Large intestine (tissue), 3 donors: ENCODE data around the gene JUND. TPM values are rescaled to one million over a fixed set of nuclear protein-coding genes. Genes with fewer than 3 reads are reported as not detected.
A peak's percentile ranks its signal among the peaks of the same experiment; 100 is the strongest.

ENCODE experiments used
- DNase-seq, 2 donors: peaks; one replicate each; pipeline versions ENCODE4 v3.0.0 to v3.0.0-alpha.2; 2013
- H3K27ac ChIP-seq: one replicate; pipeline ENCODE4 v1.5.1; 2013; ENCODE audit warnings: low read length
- H3K27me3 ChIP-seq: 2 replicates; pipeline ENCODE4 v1.6.1; 2013; ENCODE audit warnings: low read length; ENCODE audit not compliant: control insufficient read depth, insufficient read depth
- H3K36me3 ChIP-seq: 2 replicates; pipeline ENCODE4 v1.6.1; 2013; ENCODE audit warnings: low read length; ENCODE audit not compliant: control insufficient read depth, insufficient read depth
- H3K4me1 ChIP-seq: one replicate; pipeline ENCODE4 v1.6.1; 2013; ENCODE audit warnings: low read length; ENCODE audit not compliant: control insufficient read depth, insufficient read depth
- H3K4me3 ChIP-seq: one replicate; pipeline ENCODE4 v1.5.1; 2013; ENCODE audit warnings: low read length
- H3K9me3 ChIP-seq: one replicate; pipeline ENCODE4 v1.6.1; 2013; ENCODE audit warnings: mild to moderate bottlenecking, low read depth, low read length, moderate library complexity; ENCODE audit not compliant: control insufficient read depth
- WGBS: methylation state at CpG from one replicate; pipeline ENCODE4 v1.1.5; 2013; ENCODE audit warnings: low lambda C conversion rate; ENCODE audit not compliant: insufficient coverage; 5-methylcytosine and 5-hydroxymethylcytosine counted together
- polyA plus RNA-seq: library from polyadenylated mRNA; unstranded; fragments of 120-200 nt; gene quantifications from one replicate; pipeline ENCODE4 v1.2.1, GENCODE V29; 2013

JUND gene
- polyA plus RNA-seq, 1 donor = 163 TPM

DNA sequence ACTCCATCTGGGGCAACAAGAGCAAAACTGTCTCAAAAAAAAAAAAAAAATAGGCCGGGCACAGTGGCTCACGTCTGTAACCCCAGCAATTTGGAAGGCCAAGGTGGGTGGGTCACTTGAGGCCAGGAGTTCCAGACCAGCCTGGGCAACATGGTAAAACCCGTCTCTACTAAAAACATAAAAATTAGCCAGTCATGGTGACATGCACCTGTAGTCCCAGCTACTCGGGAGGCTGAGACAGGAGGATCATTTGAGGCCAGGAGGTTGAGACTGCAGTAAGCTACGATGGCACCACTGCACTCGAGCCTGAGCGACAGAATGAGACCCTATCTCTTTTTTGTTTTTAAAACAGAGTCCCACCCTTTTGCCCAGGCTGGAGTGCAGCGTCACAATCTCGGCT lies 11.1 kb downstream of the JUND start:
- Histone ChIP-seq H3K9me3 (peaks cover 5% of the 10 kb centered on the region), H3K36me3 (peaks cover 34% of the 10 kb centered on the region), H3K4me1 (peaks cover 18% of the 10 kb centered on the region), H3K27me3 (no peaks in the 10 kb centered on the region), H3K4me3 (no peak overlapping the region), H3K27ac (no peak overlapping the region)
- WGBS = no CpG with 5 or more reads among the region's 9 CpGs
- no peak for DNase-seq

DNA sequence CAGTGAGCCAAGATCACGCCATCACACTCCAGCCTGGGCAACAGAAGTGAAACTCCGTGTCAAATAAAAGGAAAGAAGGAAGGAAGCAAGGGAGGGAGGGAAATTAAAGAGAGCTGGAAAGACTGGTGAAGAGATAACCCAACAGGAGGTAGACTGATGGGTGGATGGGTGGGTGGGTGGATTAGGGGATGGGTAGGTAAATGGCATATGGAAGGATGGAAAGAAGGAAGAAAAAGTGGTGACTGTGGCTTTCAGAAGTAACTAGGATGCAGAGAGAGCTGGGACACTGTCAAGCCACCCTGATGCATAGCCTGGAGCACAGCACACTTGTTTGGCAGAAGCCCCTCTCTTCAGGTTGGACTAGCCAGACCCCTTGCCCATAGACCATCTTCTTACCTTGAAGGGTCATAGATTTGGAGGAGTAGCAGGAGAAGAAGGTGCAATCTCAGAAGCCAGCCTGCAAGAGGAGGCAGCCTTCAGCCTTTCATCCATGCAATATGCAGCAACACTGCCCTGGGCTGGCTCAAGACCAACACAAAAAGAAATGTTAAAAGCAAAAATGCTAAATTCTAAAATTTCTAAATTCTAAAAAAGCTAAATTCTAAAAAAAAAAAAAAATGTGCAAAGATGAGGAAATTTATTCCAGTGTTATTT lies 12.2 kb downstream of the JUND start:
- peaks cover 44% of the 10 kb centered on the region for H3K36me3 ChIP-seq
- peaks cover 8% of the 10 kb centered on the region for H3K4me1 ChIP-seq
- peaks cover 5% of the 10 kb centered on the region for H3K9me3 ChIP-seq
- 60% methylated on average over 1 of the region's 2 CpGs for WGBS
- no peak overlapping the region for H3K27ac ChIP-seq
- no peak overlapping the region for H3K4me3 ChIP-seq
- DNase-seq = no peak
- no peaks in the 10 kb centered on the region for H3K27me3 ChIP-seq

DNA sequence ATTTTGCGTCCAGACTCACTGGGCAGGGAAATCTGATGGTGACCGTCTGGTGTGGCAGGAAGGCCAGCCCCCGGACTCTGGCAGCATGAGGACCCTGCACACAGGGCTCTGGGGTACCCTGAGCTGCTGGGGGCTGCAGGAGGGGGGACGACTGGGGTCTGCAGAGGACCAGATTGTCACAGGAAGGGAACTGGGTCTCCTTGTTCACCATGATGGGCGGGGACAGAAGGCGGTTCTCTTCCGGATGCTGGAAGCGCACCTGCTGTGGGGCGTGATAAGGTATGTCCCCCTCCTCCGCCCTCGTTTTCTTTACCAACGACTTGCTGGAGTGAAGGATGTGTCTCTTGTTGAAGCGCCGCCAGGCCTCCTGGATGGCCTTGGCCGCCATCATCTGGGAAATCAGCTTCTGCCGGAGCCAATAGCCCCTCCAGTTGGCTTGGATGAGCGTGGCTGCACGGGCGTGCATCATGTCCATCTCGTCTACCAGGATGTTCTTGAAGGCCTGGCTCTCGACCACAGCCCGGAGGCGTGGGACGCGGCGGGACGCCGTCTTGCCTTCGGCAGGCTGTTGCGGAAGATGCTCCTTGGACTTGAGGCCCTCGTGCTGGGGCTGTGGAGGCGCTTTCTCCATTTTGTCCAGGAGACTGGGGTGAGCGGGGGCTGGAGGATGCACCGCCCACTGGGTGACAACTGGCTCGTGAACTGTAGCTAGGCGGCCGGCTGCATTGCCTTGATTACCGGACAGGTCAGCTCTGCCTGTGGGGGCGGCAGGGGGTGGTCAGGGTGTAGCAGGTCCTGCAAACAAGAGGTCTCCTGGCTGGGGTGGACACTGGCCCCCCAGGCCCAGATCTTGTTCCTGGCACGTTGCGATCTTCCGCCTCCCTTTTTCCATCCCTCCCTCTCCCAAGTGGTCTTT lies 14.4 kb downstream of the JUND start:
- Histone ChIP-seq H3K27ac (no peak overlapping the region), H3K4me1 (no peaks in the 10 kb centered on the region), H3K4me3 (no peak overlapping the region), H3K36me3 (peaks cover 43% of the 10 kb centered on the region), H3K27me3 (no peaks in the 10 kb centered on the region), H3K9me3 (no peaks in the 10 kb centered on the region)
- DNase-seq = no peak
- WGBS = no CpG with 5 or more reads among the region's 42 CpGs

DNA sequence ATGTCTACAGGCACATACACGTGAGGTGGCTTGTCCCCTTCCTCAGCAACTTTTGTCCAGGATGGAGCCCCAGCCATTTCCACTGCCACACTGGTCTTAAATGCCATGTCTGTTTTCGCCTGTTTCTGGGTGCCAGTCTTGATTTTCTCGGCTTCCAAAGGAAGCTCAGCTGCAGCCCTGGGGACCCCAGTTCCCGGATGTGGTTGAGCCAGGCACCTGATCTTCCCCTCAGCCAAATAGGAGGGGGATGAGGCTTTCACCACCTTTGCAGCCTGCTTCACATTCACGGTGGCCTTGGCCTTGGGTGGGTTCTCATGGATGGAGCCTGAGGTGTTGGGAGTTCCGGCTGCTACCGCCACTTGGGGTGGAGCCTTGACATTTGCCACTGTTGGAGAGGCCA lies 15.8 kb downstream of the JUND start:
- Histone ChIP-seq H3K36me3 (peaks cover 43% of the 10 kb centered on the region), H3K4me1 (no peaks in the 10 kb centered on the region), H3K27me3 (no peaks in the 10 kb centered on the region), H3K9me3 (no peaks in the 10 kb centered on the region), H3K4me3 (no peak overlapping the region), H3K27ac (no peak overlapping the region)
- WGBS = no CpG with 5 or more reads among the region's 7 CpGs
- no peak for DNase-seq

DNA sequence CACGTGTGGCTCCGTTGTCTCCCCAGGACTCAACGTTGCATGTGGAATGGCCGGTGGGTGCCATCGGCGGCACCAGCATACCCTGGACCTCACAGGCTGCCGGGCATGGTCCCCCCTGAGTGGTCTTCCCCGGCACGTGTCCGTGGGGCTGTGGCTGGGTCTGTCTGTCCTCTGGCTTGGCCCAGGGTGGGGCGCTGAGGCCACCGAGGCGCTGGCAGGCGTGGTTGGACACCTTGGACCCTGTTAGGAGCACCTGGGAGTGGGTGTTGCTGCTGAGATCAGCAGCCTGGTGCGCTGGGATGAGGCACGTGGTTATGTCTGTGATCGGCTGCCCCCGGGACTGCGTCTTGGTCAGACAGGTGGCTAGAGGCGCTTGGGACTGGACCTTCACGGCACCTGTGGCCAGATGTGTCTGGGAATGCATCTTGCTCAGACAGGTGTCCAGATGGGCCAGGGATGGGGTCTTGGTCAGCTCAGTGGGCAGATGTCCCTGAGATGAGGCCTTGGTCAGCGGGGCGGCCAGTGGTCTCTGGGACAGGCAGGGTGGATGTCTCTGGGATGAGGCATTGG lies 16.4 kb downstream of the JUND start:
- Histone ChIP-seq H3K9me3 (no peaks in the 10 kb centered on the region), H3K36me3 (peaks cover 43% of the 10 kb centered on the region), H3K4me3 (no peak overlapping the region), H3K4me1 (no peaks in the 10 kb centered on the region), H3K27me3 (no peaks in the 10 kb centered on the region), H3K27ac (no peak overlapping the region)
- no peak for DNase-seq
- no CpG with 5 or more reads among the region's 23 CpGs for WGBS

DNA sequence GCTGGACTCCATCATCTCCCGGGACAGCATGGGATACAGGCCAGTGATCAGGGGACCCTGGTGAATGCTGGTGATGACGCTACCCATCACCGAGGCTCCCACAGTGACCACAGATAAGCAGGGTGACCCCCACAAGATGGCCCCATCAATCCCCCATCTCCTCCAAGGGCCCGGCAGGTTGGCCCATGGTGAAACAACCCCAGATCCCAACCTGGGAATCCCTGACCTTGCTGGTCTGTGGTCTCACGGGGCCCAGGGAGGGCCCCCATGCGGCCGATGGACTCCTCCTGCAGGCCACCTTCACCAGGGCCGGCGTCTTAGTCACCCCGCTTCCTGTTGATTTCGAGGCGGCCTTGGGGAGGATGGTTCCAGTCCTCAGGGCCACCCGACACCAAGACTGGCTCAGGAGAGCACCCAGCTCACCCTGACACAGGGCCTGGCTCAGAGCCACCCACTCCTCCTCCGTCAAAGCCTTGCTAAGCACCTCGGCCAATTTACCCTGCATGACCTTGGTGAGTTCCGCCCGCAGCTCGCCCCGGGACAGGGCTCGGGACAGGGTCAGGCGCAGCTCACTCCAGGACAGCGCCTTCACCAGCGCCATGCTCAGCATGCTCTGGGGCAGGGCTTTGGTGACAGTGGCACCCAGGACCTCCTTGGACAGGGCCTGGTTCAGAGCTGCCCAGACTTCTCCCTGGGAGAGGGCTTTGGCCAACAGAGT lies 17.1 kb downstream of the JUND start:
- Histone ChIP-seq H3K36me3 (peaks cover 42% of the 10 kb centered on the region), H3K4me1 (no peaks in the 10 kb centered on the region), H3K27ac (no peak overlapping the region), H3K4me3 (no peak overlapping the region), H3K9me3 (no peaks in the 10 kb centered on the region), H3K27me3 (no peaks in the 10 kb centered on the region)
- DNase-seq = peak in 1 of 2 donors; percentile 1
- whole genome bisulfite sequencing = no CpG with 5 or more reads among the region's 23 CpGs

DNA sequence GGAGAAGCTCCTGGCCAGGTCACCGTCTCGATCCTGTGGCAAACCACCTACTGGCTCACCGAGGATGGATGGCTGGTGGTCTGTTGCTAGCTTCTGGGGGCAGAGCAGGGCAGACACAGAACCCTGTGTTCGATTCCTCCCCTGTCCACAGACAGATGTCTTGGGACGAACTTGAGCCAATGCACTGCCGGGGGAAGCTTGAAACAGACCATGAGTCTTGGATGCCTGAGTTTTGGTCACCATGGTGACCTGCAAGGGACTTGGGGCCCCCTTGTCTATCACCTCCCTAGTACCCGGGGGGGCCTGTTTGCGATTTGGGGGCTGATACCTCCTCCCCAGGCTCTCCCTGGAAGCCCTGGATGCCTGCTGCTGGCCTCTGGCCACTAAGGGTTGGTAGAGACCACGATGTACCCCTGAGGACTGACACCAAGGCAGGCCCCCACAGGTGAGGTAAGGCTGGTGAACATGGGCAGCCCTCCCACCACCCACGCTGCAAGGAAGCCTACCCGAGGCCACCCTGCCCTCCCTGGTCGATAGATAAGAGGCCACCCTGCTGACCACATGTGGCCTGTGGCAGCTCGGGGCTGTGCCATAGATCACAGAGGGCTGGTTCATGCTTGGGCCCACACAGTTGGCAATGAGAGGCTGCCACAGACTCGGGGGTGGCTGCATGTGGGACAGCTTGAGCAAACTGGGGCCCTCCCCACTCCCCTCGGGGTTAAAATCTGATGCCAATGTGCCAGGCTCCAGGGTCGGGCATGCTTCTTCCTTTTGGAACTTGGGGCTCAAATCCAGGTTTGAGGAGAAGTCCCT lies 17.9 kb downstream of the JUND start:
- Histone ChIP-seq H3K9me3 (no peaks in the 10 kb centered on the region), H3K27me3 (no peaks in the 10 kb centered on the region), H3K4me1 (no peaks in the 10 kb centered on the region), H3K36me3 (peaks cover 37% of the 10 kb centered on the region), H3K27ac (no peak overlapping the region), H3K4me3 (no peak overlapping the region)
- WGBS = no CpG with 5 or more reads among the region's 16 CpGs
- peak in 1 of 2 donors; percentile 1 for DNase-seq

DNA sequence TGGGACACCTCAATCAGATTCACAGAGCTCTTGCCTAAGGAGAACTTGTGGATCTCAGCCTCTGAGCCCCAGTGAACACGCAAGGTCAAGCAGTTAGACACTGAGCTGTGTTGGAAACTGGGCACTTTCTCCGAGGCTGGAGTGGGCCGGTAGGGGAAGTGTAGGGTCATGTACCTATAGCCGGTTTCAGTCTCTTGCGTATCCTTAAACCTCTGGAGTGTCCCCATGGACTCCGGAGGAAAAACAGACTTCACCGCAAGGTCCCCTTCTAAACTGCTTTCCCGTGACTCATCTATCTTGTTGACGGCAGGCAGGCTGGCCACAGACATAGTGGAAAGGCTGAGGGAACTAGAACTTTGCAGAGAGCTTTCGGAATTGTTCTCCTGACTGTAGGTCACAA lies 18.5 kb downstream of the JUND start:
- 100% methylated on average over 1 of the region's 10 CpGs for WGBS
- H3K36me3 ChIP-seq = peaks cover 37% of the 10 kb centered on the region
- H3K27ac ChIP-seq = no peak overlapping the region

DNA sequence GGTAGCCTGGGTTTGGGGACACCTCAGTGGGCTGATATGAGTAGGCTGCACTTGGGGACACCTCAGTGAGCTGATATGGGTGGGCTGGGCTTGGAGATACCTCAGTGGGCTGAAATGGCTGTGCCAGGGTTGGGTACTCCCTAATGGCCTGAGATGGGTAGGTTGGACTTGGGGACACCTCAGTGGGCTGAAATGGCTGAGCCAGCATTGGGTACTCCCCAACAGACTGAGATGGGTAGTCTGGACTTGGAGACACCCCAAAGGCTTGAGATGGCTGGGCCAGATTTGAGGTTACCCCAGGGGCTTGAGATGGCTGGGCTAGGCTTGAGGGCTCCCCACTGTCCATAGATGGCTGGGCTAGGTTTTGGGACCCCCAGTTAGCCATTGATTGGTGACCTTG lies 19.3 kb downstream of the JUND start:
- DNase-seq = peak in 1 of 2 donors; percentile 1
- Histone ChIP-seq H3K27me3 (no peaks in the 10 kb centered on the region), H3K36me3 (peaks cover 35% of the 10 kb centered on the region), H3K4me3 (no peak overlapping the region), H3K9me3 (no peaks in the 10 kb centered on the region), H3K27ac (no peak overlapping the region), H3K4me1 (no peaks in the 10 kb centered on the region)

More for the DNA sequence above, 18.5 kb downstream of the JUND start:
- Histone ChIP-seq H3K4me3 (no peak overlapping the region), H3K4me1 (no peaks in the 10 kb centered on the region), H3K9me3 (no peaks in the 10 kb centered on the region), H3K27me3 (no peaks in the 10 kb centered on the region)
- peak in 1 of 2 donors; percentile 1 for DNase-seq
